GM12892 (cell line): ENCODE data around the gene RBM20.
"Not testable (repeated sequence)": the region's sequence is repeated elsewhere in the genome, so short reads cannot be mapped to it uniquely, and the experiment has no call there.

Experiments
- DNase-seq: peaks from one replicate; pipeline ENCODE4 v3.0.0; 2011; ENCODE audit not compliant: insufficient read length
- FAIRE-seq: peaks from 2 replicates; lab custom pipeline; 2011; peaks lifted over from hg19 to GRCh38; lab: Jason Lieb, UNC
- POLR2A ChIP-seq: IDR thresholded peaks from 2 replicates; pipeline ENCODE4 v1.6.1; 2011; ENCODE audit warnings: low read depth, low read length, control low read depth
- POLR2AphosphoS5 ChIP-seq: IDR thresholded peaks from 2 replicates; pipeline ENCODE4 v1.6.1; 2011; ENCODE audit warnings: low read depth, low read length, control low read depth
- TAF1 ChIP-seq: IDR thresholded peaks from 2 replicates; pipeline ENCODE4 v1.6.1; 2011; ENCODE audit warnings: low read depth, mild to moderate bottlenecking, control low read depth, low read length, borderline replicate concordance

Gene RBM20

DNA sequence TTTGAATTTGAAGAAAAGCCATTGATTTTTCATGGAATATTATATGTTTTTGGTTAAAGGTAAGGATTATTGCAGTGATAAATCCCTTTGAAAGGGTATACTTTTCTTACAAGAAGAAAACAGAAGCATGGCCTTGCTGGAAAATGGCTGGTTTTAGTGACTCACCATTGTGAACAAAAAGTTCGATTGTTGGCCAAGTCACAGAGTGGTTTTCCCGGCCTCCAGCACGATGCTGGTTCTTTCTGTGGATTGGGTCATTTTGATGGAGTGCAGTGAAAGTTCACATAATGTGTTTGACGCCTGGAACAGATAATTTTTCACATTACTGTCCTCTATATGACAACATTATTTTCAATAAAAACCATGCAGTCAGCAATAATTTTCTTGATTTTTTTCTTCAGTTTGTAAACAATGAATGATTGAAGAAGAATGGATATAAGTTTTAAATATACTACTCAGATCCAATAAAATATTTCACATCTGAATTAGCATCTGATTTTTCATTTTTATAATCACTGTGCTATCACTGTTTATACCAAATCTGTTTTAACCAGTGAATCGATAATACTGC, 60.9 kb downstream of the RBM20 start:
- DNase-seq = no peak
- no peak for FAIRE-seq
- TF ChIP-seq TAF1 = no peak
- TF ChIP-seq POLR2A = no peak
- no peak for TF ChIP-seq POLR2AphosphoS5

GRCh38 chr10:110705596-110705995, 61.5 kb downstream of the RBM20 start:
- DNase-seq, FAIRE-seq: not testable (repeated sequence)

DNA sequence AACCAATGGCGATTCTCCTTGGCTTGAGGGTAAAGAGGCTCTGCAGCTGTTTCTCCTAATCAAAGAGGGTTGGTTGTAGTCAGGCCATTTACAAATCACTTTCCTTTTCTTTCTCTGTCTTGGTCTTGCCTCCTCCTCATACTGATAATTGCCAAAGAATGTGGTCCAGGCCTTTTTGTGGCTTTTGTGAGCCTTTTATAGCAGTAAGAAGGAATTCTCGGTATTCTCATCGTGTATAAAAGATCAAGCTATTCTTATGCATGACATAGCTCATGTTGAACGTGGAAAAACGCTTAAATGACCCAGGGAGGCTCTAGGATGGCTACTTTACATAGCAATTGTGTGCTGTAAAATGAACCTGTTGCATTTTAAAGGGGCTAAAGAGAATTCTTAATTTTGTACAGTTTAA, 62.6 kb downstream of the RBM20 start:
- FAIRE-seq = no peak
- DNase-seq = no peak
- no peak for TF ChIP-seq POLR2A
- no peak for TF ChIP-seq POLR2AphosphoS5
- no peak for TF ChIP-seq TAF1

GRCh38 chr10:110708776-110709443, 64.8 kb downstream of the RBM20 start:
- DNase-seq (no peak), FAIRE-seq (no peak)
- no peak for TF ChIP-seq TAF1
- no peak for TF ChIP-seq POLR2A
- no peak for TF ChIP-seq POLR2AphosphoS5

DNA sequence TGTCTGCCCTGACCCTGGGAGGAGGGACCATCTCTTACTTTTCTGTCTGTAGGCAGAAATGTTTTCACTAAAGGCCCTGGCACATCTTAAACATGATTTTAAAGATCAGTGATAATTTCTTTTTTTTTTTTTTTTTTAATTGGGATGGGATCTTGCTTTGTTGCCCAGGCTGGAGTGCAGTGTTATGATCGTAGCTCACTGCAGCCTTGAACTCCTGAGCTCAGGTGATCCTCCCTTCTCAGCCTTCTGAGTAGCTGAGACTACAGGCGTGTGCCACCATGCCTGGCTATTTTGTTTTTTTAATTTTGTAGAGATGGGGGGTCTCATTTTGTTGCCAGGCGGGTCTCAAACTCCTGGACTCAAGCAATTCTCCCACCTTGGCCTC, 65.3 kb downstream of the RBM20 start:
- no peak for FAIRE-seq
- no peak for TF ChIP-seq POLR2AphosphoS5
- TF ChIP-seq TAF1 = no peak
- TF ChIP-seq POLR2A = no peak
- DNase-seq = no peak

DNA sequence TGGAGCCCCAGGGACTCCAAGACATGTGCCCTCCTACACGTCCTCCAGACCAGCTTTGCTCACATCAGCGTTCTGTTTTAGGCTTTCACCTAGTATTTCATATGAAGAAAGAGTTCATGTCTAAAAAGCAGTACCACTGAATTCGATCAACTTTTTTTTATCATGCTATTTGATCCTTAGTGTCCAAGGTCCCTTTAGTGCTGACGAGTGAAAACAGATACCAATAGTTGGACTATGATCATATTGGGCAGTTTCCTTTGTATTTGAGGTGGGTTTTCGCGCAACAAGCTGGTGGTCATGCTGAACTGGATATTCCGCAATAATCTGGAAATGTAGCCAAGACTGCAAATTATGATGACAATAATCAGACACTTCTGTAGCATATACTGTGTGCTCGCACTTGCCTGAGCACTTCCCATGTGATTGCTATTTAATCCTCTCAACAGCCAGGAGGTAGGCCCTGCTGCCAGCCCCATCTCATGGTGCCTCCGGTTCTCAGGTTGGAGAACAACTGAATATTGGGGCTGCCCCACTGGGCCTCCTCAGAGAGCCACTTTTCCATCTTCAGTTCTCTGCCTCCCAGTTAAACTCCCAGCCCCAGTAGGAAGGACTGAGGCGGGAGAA, 65.9 kb downstream of the RBM20 start:
- TF ChIP-seq POLR2A (no peak), POLR2AphosphoS5 (no peak), TAF1 (no peak)
- DNase-seq (no peak), FAIRE-seq (no peak)

- FAIRE-seq (no peak), DNase-seq (no peak)
- TF ChIP-seq POLR2A = no peak
- TF ChIP-seq TAF1 = no peak
- no peak for TF ChIP-seq POLR2AphosphoS5
These were observed 66.5 kb downstream of the RBM20 start for GRCh38 chr10:110710621-110711020.

GRCh38 chr10:110711382-110711781, 67.2 kb downstream of the RBM20 start:
- FAIRE-seq = no peak
- TF ChIP-seq TAF1 (no peak), POLR2A (no peak), POLR2AphosphoS5 (no peak)
- DNase-seq = no peak

DNA sequence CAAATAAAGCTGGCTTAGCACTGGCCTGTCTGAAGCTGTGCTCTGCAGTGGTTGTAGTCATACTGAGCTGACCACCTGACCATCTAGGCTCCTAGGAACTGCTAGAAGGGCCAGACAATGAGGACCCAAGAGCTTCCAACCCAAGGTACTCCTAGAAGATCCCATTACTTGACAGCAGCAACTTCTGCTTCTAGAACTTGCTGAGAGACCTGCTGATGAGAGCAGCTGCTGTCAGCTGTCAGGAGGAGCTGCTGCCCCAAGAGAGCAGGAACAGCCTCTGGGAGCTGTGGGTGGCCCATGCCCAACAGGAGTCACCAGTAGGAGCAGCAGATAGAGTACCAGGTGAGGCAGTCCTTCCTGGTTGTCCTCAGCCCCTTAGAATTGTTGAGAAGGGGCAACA, 70.2 kb downstream of the RBM20 start:
- TF ChIP-seq TAF1 = no peak
- no peak for TF ChIP-seq POLR2AphosphoS5
- no peak for TF ChIP-seq POLR2A
- DNase-seq (no peak), FAIRE-seq (no peak)

DNA sequence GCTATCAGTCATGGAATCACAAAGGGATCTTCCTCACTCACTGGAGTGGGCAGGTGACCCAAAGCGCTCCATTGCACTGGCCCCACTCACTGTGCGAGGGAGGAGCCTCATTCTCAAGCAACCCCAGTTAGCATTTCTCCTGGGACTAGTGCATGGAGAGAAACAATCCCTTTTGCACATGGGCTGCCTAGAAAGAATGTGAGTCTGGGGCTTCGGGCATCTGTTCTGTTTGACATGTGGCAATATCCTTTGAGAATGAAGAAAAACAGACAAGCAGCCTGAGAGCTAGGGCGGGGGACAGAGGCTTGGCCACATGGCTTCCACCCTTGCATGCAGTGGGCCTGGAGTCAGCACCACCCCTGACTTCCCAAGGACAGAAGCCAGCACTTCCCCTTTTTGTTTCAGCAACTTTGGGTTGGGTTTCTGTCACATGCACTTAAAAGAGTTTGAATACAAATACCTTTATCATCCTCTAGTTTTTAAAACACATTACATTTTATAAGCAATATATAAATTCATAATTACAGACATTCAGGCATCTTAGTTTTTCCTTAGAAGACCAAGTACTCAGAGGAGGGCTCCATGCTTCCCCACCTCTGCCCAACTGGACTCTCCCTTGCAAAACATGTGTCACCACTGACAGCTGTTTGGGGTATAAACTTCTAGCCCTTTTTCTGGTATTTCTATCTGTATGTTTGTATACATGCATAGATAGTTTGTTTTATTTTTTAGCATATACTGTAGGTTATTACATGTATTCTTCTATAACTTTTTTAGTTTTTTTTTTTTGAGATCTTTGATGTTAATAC, 73.8 kb downstream of the RBM20 start:
- no peak for TF ChIP-seq POLR2A
- TF ChIP-seq TAF1 = no peak
- TF ChIP-seq POLR2AphosphoS5 = no peak
- FAIRE-seq (no peak), DNase-seq (no peak)

- DNase-seq = no peak
- TF ChIP-seq POLR2A (no peak), TAF1 (no peak), POLR2AphosphoS5 (no peak)
- FAIRE-seq = peak; percentile 33
These were observed 77.4 kb downstream of the RBM20 start for GRCh38 chr10:110721406-110722038.
